ENCODE results near the gene ICE2. TPM values are rescaled to one million over a fixed set of nuclear protein-coding genes. Genes with fewer than 3 reads are reported as not detected.
A peak's percentile ranks its signal among the peaks of the same experiment; 100 is the strongest.

The ICE2 gene
- total and polyA plus RNA-seq, 2 of the 4 experiments (the other 2 are of a cell fraction), result 14.7 to 21.1 TPM

- peak; percentile 37; the same call in 1 of the 2 replicates for TF ChIP-seq NFE2L2 (IDR thresholded peaks at IDR 0.05; ENCODE audit: low read depth, low read length)
- TF ChIP-seq FOS (IDR thresholded peaks at IDR 0.05; ENCODE audit: low read depth, low read length), result 0 out of 2 replicates have a peak, but pooled peaks have one; percentile 24
- TF ChIP-seq CEBPB (IDR thresholded peaks at IDR 0.05; ENCODE audit: low read depth, low read length), result peak; percentile 99
Observed at GRCh38 chr15:60379525-60380274, 99.2 kb downstream of the ICE2 start (continued).

- peaks cover 86% of the 10 kb centered on the region for H4K20me1 ChIP-seq (ENCODE audit: insufficient read depth, low read length)
- H4K5ac ChIP-seq (ENCODE audit: low read depth, low read length), result peak overlapping the region; percentile 31; the same call in 1 of the 2 replicates
- CTCF ChIA-PET, result no interaction called here
- intact Hi-C loops (cut with micrococcal nuclease) (no loop called here), dilution Hi-C loops (cut with HindIII; ENCODE audit: low sequenced_read_pairs, unreplicated experiment) (no loop called here), in situ Hi-C loops (cut with MboI; ENCODE audit: low sequenced_read_pairs) (no loop called here)
- H3K4me1 ChIP-seq (ENCODE audit: control insufficient read depth, insufficient read depth, low read length), result peaks cover 38% of the 10 kb centered on the region
- H2AK9ac ChIP-seq (replicated peaks; ENCODE audit: low read depth, low read length, poor library complexity), result no peak overlapping the region
- H3K4ac ChIP-seq (ENCODE audit: low read depth, low read length), result peak overlapping the region; percentile 28; the same call in 1 of the 2 replicates
- POLR2A ChIA-PET (ENCODE audit: unreplicated experiment), result no interaction called here
- H2AK5ac ChIP-seq (ENCODE audit: low read depth, low read length), result peak overlapping the region; percentile 33; the same call in 1 of the 2 replicates
- TF ChIP-seq BHLHE40 (IDR thresholded peaks at IDR 0.05; ENCODE audit: low read depth, low read length), result no peak
- H2BK15ac ChIP-seq (ENCODE audit: low read depth, low read length), result no peak overlapping the region
- no TSS peak for BruUV-seq (replicated peaks)
- peak overlapping the region in 1 of 2 experiments; percentile 51; a peak in 2 of 4 replicates for H4K8ac ChIP-seq (ENCODE audit: low read depth in 2 of 2, low read length in 2 of 2)
- H3K4me2 ChIP-seq (ENCODE audit: low read depth, low read length), result peak overlapping the region; percentile 57; the same call in 1 of the 2 replicates
- H3K27me3 ChIP-seq (ENCODE audit: control insufficient read depth, insufficient read depth, low read length), result no peaks in the 10 kb centered on the region
- peaks cover 43% of the 10 kb centered on the region for H3K36me3 ChIP-seq (ENCODE audit: control insufficient read depth, insufficient read depth, low read length)
- H3K14ac ChIP-seq (replicated peaks; ENCODE audit: low read depth, low read length), result 0 out of 2 replicates have a peak overlapping the region, but pooled peaks have one; percentile 22
- H3K9me1 ChIP-seq (ENCODE audit: insufficient read depth, low read length), result peaks cover 29% of the 10 kb centered on the region
- no peaks in the 10 kb centered on the region for H3K9me3 ChIP-seq (ENCODE audit: control insufficient read depth, insufficient read depth, low read length)
- no peak overlapping the region for H2AFZ ChIP-seq (replicated peaks; ENCODE audit: low read length, poor library complexity)
- peak overlapping the region; percentile 47; the same call in 1 of the 2 replicates for H2BK20ac ChIP-seq (ENCODE audit: low read depth, low read length)
- H4K91ac ChIP-seq (ENCODE audit: insufficient read depth, low read depth, low read length), result peak overlapping the region; percentile 4; the same call in 1 of the 2 replicates
- DNase-seq (no peak), ATAC-seq (ENCODE audit: low read depth) (no peak)
- peak overlapping the region; percentile 26; the same call in 1 of the 2 replicates for H2BK120ac ChIP-seq (ENCODE audit: low read depth, low read length)
- H3K4me3 ChIP-seq (ENCODE audit: insufficient read depth, low read depth, low read length), result no peak overlapping the region
- H3K18ac ChIP-seq (ENCODE audit: low read depth, low read length), result peak overlapping the region; percentile 82
- H2BK5ac ChIP-seq (ENCODE audit: low read depth, low read length, poor library complexity, severe bottlenecking), result peak overlapping the region; percentile 90
- H3K56ac ChIP-seq (ENCODE audit: extremely low read depth, insufficient read depth, low read length), result no peak overlapping the region
- H3K27ac ChIP-seq (ENCODE audit: insufficient read depth, low read length), result peak overlapping the region; percentile 82
- WGBS, 2 experiments (ENCODE audit: extremely low coverage in 2 of 2, insufficient read length in 1 of 2), result no CpG with 5 or more reads among the region's 1 CpG
- no peak overlapping the region for H3K23ac ChIP-seq (ENCODE audit: low read depth, low read length)
- no peak overlapping the region for H3K9ac ChIP-seq (ENCODE audit: low read depth, low read length)
- peaks cover 19 to 57% of the 10 kb centered on the region in 2 experiments for H3K79me1 ChIP-seq (ENCODE audit: low read depth in 1 of 2, low read length in 2 of 2)
Observed at GRCh38 chr15:60379185-60379524, 99.8 kb downstream of the ICE2 start.

Measured in IMR-90 (cell line).